CD4-positive, alpha-beta T cell treated with Interferon gamma for 1 hour (primary cell): ENCODE data around the gene CA6.
"Not testable (repeated sequence)": the region's sequence is repeated elsewhere in the genome, so short reads cannot be mapped to it uniquely, and the experiment has no call there.

Experiments used
- DNase-seq: peaks from one replicate; pipeline ENCODE4 v3.0.0-alpha.2; 2020

Gene CA6

DNA sequence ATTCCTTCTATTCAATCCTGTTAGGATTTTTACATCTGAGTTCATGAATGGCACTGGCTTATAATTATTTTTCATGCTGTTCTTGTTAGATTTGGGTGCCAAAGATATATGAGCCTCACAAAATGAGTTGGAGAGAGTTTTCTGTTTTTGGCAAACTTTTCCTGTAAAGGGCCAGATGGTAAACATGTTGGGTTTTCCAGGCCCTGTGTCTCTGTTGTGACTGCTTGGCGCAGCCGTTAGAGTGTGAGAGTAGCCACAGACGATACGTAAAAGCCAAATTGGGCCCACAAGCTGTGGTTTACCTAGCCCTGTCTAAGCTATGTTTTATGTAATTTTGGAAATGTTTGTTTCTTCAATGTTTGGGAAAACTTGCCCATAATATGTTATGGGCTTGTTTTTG, 15.6 kb upstream of the CA6 start:
- no peak for DNase-seq

DNA sequence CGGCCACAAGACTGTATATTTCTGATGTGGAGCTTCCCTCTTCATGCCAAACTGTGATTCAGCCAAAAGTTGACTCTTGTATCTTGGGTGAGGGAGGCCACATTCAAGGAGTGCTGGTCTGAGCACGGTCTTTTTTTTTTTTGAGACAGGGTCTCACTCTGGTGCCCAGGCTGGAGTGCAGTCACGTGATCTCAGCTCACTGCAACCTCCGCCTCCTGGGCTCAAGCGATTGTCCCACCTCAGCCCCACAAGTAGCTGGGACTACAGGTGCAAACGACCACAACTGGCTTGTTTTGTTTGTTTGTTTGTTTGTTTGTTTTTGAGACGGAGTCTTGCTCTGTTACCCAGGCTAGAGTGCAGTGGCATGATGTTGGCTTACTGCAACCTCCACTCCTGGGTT, 8.6 kb upstream of the CA6 start:
- DNase-seq: not testable (repeated sequence)

DNA sequence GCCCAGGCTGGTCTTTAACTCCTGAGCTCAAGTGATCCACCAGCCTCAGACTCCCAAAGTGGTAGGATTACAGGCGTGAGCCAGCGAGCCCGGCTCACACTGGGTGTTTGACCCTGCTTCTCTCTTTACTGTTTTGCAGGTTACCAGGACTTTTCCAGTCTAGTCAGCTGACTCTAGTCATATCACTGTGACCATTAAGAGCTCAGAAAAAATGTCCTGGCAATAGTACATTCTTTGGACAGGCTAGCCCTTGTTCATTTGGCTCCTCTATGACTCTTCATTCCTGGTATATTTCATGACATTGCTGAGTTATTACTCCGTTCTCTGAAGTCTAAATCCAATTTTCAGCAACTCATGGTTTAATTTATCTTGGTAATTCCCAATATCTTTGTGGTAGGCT, 8.0 kb upstream of the CA6 start:
- DNase-seq: no peak

DNA sequence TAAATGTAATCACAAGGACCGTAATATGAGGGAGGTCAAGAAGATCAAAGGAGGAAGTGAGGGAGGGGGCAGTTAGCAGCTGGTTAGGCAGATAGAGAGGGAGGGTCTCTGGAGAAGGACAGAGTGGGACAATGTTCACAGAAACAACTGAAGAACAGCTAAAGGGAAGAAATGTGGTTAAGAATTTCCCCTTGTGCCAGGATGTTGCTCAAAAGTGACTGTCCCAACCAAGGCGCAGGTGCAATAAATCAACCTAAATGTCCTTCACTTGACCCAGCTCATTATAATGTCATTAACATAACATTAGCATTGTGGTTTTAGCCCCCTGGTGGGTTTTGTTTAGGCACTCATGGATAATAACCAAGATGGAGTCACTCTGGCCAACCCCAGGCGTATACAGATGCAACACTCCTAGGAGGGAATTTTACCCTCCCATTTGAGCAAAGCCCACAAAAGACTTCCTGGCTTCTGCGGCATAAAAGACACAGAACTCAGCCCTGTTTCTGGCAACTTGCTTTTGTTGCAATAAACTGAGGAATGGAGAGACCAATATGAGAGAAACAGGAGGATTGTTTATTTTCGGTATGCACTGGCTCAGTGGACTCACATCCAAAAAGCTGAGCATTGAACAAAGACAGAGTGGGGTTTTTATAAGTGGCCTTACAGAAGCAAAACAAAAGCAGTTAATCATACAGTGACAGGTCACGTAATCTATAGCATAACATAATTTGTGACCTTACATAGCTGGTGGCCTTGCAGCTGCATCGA, 7.3 kb upstream of the CA6 start:
- DNase-seq: no peak

DNA sequence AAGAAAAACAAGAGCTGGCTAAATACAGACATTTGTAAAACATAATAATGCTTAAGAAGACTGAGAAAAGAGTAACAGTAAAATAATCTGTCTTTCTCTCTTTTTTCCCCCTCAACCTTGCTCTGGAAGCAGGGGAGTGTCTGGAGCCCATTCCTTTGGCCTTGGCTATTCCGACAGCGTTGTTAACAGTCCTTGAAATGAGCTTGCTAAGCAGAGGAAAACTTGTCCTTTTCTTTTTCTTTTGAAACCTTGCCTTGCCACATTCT, 6.7 kb upstream of the CA6 start:
- no peak for DNase-seq

DNA sequence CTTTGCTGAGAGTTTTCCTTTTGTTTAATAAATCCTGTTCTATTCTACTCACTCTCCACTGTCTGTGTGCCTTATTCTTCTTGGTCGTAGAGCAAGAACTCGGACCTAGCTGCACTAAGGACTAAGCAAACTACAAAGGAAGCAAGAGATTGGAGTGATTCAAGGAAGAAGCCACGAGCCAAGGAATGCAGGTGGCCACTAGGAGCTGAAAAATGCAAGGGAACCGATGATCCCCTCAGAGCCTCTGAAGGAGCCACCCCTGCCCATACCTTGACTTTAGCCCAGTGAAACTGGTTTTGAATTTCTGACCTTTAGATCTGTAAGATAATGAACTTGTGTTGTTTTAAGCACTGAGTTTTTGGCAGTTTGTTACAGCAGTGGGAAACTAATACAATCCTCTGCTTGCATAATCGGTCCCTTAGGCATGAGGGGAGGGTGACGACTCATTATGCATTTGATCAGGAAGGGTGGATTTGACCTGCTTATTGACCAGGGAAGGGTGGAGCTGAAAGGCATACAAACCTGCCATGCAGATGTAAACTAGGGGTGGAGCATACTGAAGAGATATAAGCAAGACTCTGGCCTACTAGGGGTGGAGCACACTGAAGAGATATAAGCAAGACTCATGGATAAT, 6.2 kb upstream of the CA6 start:
- no peak for DNase-seq

DNA sequence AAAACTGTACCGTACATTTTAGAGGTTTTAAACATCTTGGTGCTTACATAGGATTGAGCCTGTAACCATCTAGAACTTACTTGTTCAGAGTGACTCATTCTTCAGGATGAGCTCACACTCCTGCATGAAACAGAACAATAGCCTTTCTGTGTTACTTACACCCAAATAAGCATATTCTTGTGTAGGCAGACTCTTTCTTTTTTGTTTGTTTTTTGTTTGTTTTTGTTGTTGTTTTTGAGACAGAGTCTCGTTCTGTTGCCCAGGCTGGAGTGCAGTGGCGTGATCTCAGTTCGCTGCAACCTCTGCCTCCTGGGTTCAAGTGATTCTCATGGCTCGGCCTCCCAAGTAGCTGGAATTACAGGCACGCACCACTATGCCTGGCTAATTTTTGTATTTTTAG, 3.8 kb upstream of the CA6 start:
- no peak for DNase-seq

DNA sequence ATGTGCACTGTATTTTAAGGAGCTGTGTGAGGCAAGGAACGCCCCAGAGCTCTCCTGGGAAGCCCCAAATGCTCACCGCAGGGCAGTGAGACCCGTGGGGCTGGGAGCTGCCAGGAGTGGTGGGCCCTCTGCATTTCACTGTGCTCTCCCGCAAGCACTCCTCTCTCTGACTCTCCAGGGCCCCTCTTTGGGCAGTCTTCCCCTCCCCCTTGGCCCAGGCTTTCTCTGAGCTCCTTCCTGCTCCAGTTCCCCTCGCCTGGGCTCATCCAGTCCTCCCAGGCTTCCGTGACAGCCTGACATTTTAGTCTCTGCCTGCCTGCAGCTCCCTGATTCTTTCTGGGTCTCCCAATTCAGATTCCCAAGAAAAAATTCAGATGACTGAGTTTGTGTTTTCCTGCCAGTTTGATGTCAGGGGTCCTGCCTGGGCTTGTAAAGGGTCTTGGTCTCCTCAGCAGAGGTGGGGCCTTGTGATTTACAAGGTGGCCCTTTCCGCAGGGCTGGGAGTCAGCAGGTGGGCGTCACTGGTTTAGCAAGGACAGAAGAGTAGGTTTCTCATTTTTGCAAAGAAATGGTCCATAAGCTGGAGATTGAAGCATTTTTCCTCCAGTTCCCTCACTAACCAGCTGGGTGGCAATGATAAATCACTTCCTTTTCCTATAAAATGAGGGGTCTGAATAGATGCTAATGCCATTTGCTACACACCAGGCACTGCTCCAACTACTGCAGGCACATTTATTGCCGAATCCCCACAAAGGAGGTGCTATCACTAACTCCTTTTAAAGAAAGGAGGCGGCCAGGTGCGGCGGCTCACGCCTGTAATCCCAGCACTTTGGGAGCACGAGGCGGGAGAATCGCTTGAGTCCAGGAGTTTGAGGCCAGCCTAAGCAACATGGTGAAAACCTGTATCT, 1.9 kb upstream of the CA6 start:
- no peak for DNase-seq

DNA sequence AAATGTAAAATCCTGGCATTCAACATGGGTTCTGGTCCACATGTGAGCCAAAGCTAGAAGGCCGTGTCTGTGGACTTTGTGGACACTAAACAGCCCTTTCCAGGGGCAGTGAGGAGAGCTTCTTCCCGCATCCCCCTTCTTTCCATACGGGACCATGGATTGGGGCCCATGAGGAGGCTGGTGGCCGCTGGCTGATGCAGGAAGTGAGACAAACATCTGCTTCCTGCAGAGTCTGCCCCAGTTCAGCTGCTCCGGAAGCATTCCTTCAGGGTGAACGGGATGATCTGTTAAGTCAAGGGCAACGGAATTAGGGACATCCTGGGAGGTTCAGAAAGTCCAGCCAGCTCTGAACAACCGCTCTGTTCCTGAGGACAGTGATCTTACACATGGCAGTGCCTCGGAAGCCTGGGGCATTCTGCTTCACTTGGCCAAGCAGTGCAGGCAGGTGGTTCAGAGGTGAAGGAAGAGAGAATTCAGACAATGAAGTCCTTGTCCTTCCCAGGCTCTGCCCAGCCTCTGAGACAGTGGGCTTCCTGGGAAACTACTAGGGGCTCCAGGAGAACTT, 1.5 kb downstream of the CA6 start:
- no peak for DNase-seq

DNA sequence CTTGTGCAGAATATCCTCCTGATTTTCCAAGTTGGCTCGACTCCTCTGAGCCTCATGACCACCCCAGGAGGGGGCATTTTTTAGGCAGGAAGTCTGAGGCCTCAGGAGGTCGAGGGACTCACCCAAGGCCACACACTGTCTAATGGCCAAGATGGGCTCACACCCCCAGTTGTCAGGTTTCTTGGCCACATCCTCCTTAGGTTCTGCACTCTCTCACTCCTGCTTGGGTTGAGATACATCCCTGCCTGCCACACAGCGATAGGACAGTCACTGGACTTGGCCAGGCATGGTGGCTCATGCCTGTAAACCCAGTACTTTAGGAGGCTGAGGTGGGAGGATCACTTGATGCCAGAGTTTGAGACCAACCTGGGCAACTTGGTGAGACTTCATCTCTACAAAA, 4.6 kb downstream of the CA6 start:
- DNase-seq: no peak

DNA sequence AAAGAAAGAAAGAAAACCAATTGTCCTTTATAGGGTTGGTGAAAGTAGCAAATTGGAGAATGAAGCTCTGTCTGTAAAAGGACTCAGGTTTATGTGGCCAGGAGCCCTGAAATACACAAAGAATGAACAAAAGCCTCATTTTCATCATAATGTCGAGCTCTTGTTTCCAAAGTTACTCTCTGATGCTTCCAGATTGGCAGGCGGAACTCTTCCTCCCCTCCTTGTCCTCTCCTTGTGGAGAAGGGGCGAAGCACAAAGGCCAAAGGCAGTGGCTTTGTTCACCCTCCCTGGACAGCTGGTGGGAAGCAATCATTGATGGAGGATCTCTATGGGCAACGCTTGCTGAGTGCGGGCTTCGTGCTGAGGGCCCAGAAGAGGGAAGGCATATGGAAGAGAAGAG, 5.6 kb downstream of the CA6 start:
- DNase-seq: no peak

DNA sequence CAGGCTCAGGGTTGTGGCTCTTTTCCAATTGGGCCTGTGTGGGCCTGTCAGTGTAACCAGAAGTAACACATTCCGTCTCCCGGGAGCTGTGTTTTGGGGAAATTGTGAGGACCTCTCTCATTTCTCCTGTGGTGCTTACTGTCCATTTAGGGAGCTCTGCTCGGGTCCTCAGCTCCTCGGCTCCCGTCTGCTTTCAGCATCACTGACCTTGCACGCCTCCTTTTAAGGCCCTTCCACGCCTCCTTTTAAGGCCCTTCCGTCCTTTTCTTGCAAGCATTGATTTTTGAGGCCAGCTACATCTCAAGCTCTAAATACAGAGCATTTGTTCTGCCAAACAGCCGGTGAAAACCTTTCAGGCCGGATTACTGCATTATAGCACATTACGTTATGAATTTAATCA, 9.7 kb downstream of the CA6 start:
- DNase-seq: no peak

DNA sequence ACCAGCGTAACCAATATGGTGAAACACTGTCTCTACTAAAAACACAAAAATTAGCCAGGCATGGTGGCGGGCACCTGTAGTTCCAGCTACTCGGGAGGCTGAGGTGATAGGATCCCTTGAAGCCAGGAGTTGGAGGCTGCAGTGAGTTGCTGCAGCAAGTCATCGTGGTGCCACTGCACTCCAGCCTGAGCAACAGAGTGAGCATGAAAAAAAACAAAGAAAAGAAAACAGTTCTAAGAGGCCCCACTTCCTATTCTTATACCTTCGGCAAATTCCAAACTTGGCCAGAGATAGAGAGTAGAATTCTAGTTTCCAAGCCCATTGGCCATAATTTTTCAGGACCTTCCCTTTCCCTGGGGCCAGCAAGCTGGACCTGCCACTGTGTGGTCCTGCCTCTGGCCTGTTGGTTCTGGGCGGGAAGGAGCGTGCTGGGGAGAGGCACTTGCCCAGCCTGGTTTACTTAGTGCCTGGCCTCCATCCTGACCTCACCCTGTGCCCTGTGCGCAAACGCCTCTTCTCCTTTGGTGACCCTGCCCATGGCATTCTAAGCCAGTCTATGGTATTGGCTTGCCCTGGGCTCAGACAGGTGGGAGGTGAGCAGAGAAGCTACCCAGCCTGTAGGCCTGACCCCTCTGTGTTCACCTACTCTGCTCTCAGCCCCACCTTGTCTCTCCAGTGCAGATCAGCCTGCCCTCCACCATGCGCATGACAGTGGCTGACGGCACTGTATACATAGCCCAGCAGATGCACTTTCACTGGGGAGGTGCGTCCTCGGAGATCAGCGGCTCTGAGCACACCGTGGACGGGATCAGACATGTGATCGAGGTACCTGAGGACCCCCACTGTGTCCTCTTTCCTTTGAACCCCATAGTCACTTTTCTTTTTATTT, 11.0 kb downstream of the CA6 start:
- DNase-seq: no peak

DNA sequence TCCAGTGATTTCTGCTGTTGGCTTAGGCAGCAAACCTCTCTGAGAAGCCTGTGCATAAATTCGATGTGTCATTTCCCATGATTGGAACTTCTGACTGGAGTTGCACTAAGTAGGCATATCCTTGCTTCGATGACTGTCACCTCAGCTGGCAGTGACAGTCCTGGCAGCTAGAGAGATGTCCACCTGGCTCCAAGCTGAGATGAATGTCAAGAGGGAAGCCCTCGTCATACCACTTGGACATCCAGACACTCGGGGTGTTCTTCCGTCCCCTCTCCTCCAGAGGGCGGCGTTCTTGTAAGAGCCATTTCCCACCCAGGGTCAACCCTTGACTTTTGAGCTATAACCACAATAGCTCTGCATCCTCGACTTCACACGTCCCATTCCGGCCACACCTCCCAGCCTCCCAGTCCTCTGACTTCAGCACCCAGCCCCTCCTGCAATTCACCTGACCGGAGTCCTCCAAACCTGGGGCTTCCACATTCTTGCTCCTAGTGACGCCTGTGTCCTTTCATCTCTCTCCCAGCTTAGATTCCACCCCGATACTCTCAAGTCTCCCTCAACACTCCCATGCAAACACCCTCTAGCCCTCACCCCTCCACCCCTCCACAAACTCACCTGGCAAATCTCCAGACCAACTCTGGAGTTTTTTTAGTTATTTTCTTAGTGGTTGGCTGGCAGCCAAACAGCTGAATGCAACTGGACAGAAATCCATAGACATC, 17.3 kb downstream of the CA6 start:
- peak; percentile 39 for DNase-seq

DNA sequence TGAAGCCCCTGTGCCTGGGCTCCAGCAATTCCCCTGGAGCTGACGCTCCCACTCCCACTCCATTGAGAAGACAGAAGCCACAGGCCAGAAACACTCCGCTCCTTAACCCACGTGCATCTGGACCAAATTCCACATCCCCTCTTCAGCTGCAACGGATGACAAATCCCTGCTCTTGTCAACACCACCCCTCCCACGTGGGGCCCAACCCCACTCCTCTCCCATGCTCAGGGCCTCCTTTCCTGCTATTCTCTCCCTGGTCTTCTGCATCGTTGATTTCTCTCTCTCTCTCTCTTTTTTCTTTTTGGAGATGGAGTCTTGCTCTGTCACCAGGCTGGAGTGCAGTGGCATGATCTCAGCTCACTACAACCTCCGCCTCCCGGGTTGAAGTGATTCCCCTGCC, 18.3 kb downstream of the CA6 start:
- no peak for DNase-seq

DNA sequence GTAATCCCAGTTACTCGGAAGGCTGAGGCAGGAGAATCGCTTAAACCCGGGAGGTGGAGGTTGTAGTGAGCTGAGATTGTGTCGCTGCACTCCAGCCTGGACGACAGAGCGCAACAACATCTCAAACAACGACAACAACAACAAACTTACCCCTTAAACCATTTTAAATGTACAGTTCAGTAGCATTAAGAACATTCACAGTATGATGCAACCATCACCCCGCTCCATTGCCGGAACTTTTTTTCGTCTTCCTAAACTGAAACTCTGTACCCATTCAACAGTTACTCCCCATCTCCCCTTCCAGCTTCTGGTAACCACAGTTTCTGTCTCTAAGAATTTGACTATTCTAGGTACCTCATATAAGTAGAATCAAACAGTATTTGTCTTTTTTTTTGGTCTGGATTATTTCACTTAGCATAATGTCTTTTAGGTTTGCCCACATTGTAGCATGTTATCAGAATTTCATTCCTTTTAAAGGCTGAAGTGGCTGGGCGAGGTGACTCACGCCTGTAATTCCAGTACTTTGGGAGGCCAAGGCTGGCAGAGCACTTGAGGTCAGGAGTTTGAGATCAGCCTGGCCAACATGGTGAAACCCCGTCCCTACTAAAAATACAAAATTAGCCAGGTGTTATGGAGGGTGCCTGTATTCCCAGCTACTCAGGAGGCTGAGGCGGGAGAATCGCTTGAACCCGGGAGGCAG, 19.6 kb downstream of the CA6 start:
- DNase-seq: no peak

DNA sequence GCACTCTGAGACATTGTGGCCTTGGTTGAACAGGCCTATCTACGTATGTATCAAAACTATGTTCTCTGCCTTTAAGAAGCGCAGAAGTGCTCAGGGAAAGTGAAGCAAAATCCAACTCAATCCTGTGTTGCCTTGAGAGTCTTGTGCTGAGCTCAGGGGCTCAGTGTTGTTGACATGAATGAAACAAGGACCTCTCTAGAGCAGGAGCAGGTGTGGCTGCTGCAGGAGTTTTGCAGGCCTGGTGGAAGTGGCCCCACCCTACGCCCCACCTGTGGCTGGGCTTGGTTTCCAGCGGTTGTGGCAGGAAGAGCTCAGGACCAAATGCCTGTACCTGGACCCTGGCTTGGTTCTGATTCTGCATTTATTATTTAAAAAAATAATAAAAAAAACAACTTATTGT, 20.9 kb downstream of the CA6 start:
- DNase-seq: no peak

DNA sequence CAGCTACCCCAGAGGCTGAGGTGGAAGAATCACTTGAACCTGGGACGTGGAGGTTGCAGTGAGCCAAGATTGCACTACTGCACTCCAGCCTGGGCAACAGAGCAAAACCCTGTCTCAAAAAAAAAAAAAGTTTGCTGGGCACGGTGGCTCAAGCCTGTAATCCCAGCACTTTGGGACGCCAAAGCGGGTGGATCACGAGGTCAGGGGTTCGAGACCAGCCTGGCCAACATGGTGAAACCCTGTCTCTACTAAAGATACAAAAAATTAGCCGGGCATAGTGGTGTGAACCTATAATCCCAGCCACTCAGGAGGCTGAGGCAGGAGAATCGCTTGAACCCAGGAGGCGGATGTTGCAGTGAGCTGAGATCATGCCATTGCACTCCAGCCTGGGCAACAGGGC, 23.2 kb downstream of the CA6 start:
- not testable (repeated sequence) for DNase-seq

DNA sequence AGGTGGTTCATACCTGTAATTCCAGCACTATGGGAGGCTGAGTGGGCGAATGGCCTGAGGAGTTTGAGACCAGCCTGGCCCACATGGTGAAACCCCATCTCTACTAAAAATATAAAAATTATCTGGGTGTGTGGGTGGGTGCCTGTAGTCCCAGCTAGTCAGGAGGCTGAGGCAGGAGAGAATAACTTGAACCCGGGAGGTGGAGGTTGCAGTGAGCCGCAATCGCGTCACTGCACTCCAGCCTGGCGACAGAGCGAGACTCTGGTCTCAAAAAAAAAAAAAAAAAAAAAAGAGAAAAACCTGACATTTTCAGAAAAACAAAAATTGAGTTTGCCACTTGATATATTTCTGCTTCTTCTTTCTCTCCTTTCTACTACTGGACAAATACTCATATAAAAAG, 24.3 kb downstream of the CA6 start:
- DNase-seq: peak; percentile 48

DNA sequence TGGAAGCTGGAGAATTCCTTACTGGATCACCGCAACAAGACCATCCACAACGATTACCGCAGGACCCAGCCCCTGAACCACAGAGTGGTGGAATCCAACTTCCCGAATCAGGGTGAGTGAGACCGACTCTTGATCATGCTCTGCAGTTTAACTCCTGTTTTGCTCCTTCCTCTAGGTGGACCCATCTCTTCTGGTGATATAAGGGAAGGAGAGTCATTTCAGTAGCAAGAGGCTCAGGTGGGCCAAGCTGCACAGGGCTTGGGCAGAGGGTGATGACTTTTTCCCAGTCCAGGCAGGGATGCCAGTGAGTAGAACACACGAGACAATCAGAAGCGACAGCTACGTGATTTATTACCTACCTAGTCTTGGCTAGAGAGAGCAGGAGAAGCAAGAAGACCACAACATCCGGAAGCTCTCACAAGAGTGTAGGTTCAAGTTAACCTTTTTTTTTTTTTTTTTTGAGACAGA, 25.2 kb downstream of the CA6 start:
- peak; percentile 28 for DNase-seq

DNA sequence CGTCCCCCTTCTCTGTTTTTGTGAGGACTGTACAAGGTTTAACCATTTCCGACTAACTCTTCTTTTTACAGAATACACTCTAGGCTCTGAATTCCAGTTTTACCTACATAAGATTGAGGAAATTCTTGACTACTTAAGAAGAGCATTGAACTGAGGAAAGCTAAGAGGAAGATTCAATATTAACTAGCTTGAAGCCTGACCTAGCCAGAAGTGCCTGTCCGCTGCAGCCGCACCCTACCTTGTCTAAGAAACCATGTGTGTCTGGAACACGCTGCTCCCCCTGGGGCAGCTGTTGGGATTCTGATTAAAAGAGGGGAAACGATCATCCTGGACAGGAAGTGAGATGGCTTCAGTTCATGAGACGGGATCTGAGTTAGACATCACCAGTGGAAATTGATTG, 28.9 kb downstream of the CA6 start:
- no peak for DNase-seq
